ENCODE results near the gene FILIP1L. TPM values are rescaled to one million over a fixed set of nuclear protein-coding genes. Genes with fewer than 3 reads are reported as not detected.

Gene FILIP1L
- polyA plus RNA-seq, 1 experiment, result 31.2 TPM

GRCh38 chr3:99855900-99856299 is 258.4 kb downstream of the FILIP1L start:
- no peak for TF ChIP-seq CTCF (IDR thresholded peaks at IDR 0.05; ENCODE audit: insufficient read depth, low read depth, low read length)
- DNase-seq (ENCODE audit: low read depth), result no peak
- no peak overlapping the region for H3K4me3 ChIP-seq (ENCODE audit: low read depth, low read length)
- CTCF ChIA-PET, result interaction anchor here (1.0 to 2.1 kb wide), 2 partner anchors 10 to 11 kb away, joined by 5 to 10 read pairs; no protein-coding TSS in a partner anchor
- H3K27me3 ChIP-seq (ENCODE audit: control insufficient read depth, insufficient read depth, low read length), result no peaks in the 10 kb centered on the region
- peaks cover 4% of the 10 kb centered on the region for H3K36me3 ChIP-seq (ENCODE audit: control insufficient read depth, insufficient read depth, low read length)
- POLR2A ChIA-PET, result no interaction called here

- CTCF ChIA-PET, result interaction anchor here (0.7 to 2.1 kb wide), 5 partner anchors 9 to 399 kb away, joined by 3 to 10 read pairs (median 3); no protein-coding TSS in a partner anchor
Observed at GRCh38 chr3:99854756-99855298, 259.5 kb downstream of the FILIP1L start.

GRCh38 chr3:99852851-99853250 is 261.4 kb downstream of the FILIP1L start:
- DNase-seq (ENCODE audit: low read depth), result no peak
- ChIA-PET POLR2A (no interaction called here), CTCF (interaction anchor here (0.8 kb wide), 1 partner anchor 9 kb away, joined by 4 read pairs; no protein-coding TSS in a partner anchor)
- no peak for TF ChIP-seq CTCF (IDR thresholded peaks at IDR 0.05; ENCODE audit: insufficient read depth, low read depth, low read length)
- Histone ChIP-seq H3K4me3 (ENCODE audit: low read depth, low read length) (no peak overlapping the region), H3K36me3 (ENCODE audit: control insufficient read depth, insufficient read depth, low read length) (peaks cover 7% of the 10 kb centered on the region), H3K27me3 (ENCODE audit: control insufficient read depth, insufficient read depth, low read length) (no peaks in the 10 kb centered on the region)

More at GRCh38 chr3:99854756-99855298, 259.5 kb downstream of the FILIP1L start:
- TF ChIP-seq CTCF (IDR thresholded peaks at IDR 0.05; ENCODE audit: insufficient read depth, low read depth, low read length), result no peak
- POLR2A ChIA-PET, result no interaction called here
- H3K4me3 ChIP-seq (ENCODE audit: low read depth, low read length), result no peak overlapping the region
- no peaks in the 10 kb centered on the region for H3K27me3 ChIP-seq (ENCODE audit: control insufficient read depth, insufficient read depth, low read length)
- DNase-seq (ENCODE audit: low read depth), result no peak
- peaks cover 7% of the 10 kb centered on the region for H3K36me3 ChIP-seq (ENCODE audit: control insufficient read depth, insufficient read depth, low read length)

- Histone ChIP-seq H3K4me3 (ENCODE audit: low read depth, low read length) (no peak overlapping the region), H3K36me3 (ENCODE audit: control insufficient read depth, insufficient read depth, low read length) (peaks cover 7% of the 10 kb centered on the region), H3K27me3 (ENCODE audit: control insufficient read depth, insufficient read depth, low read length) (no peaks in the 10 kb centered on the region)
- CTCF ChIA-PET, result no interaction called here
- POLR2A ChIA-PET, result no interaction called here
- TF ChIP-seq CTCF (IDR thresholded peaks at IDR 0.05; ENCODE audit: insufficient read depth, low read depth, low read length), result no peak
- no peak for DNase-seq (ENCODE audit: low read depth)
Observed at GRCh38 chr3:99851955-99852354, 262.3 kb downstream of the FILIP1L start.

- DNase-seq (ENCODE audit: low read depth), result no peak
- H3K27me3 ChIP-seq (ENCODE audit: control insufficient read depth, insufficient read depth, low read length), result no peaks in the 10 kb centered on the region
- TF ChIP-seq CTCF (IDR thresholded peaks at IDR 0.05; ENCODE audit: insufficient read depth, low read depth, low read length), result no peak
- POLR2A ChIA-PET, result no interaction called here
- CTCF ChIA-PET, result interaction anchor here (0.8 to 1.7 kb wide), 3 partner anchors 9 to 404 kb away, joined by 3 read pairs; no protein-coding TSS in a partner anchor
- H3K4me3 ChIP-seq (ENCODE audit: low read depth, low read length), result no peak overlapping the region
- peaks cover 7% of the 10 kb centered on the region for H3K36me3 ChIP-seq (ENCODE audit: control insufficient read depth, insufficient read depth, low read length)
Observed at GRCh38 chr3:99850608-99851007, 263.7 kb downstream of the FILIP1L start.
